H1 (cell line): ENCODE data around the gene UBE2E1. TPM values are rescaled to one million over a fixed set of nuclear protein-coding genes. Genes with fewer than 3 reads are reported as not detected.

ENCODE experiments used
- CEBPB ChIP-seq: IDR thresholded peaks from 2 replicates; pipeline ENCODE4 v1.6.1; 2012; ENCODE audit warnings: low read depth, low read length
- HDAC6 ChIP-seq: IDR thresholded peaks from one replicate; pipeline ENCODE4 v1.7.1; 2012; ENCODE audit warnings: low read depth, mild to moderate bottlenecking, inconsistent platforms, low read length, moderate library complexity
- JUN ChIP-seq: IDR thresholded peaks from 2 replicates; pipeline ENCODE4 v1.6.1; 2011; ENCODE audit warnings: low read depth, mild to moderate bottlenecking, improper control_type of control experiment, low read length
- NRF1 ChIP-seq: IDR thresholded peaks from 2 replicates; pipeline ENCODE4 v1.6.1; 2011; ENCODE audit warnings: mild to moderate bottlenecking, low read depth, low read length, improper control_type of control experiment
- SAP30 ChIP-seq: fragments of 300-600 bp; sonication (generic); IDR thresholded peaks from 2 replicates; pipeline ENCODE4 v1.7.1; 2012; ENCODE audit warnings: low read length, moderate library complexity, mild to moderate bottlenecking, inconsistent platforms; ENCODE audit not compliant: insufficient read depth, insufficient replicate concordance
- SIN3A ChIP-seq, 2 experiments: IDR thresholded peaks in 1 of 2; conservative IDR thresholded peaks in 1 of 2; 2 replicates each; pipeline ENCODE4 v1.6.1; 2011 to 2012; ENCODE audit warnings: low read length in 2 of 2, improper control_type of control experiment in 1 of 2, low read depth in 1 of 2, mild to moderate bottlenecking in 1 of 2
- SP4 ChIP-seq: IDR thresholded peaks from 2 replicates; pipeline ENCODE4 v1.6.1; 2012; ENCODE audit warnings: low read length, inconsistent platforms
- ZNF274 ChIP-seq: IDR thresholded peaks from 2 replicates; pipeline ENCODE4 v1.7.0; 2012; ENCODE audit warnings: low read length, borderline replicate concordance; ENCODE audit errors: extremely low read depth
- polyA plus RNA-seq, 7 experiments: library from polyadenylated mRNA; depleted of rRNA in 3 of 7; stranded (reverse) in 5 of 7; unstranded in 2 of 7; fragments of >200 nt in 5 of 7; fragments of 200-250 nt in 2 of 7; gene quantifications; 1 replicate in 5 of 7; 2 replicates in 1 of 7; 4 replicates in 1 of 7; pipeline versions ENCODE4 v1.2.1 to v1.2.3, GENCODE V29; 2011 to 2013; ENCODE audit warnings: missing spikeins in 2 of 7, mixed read lengths in 2 of 7
- total RNA-seq: library from RNA; stranded (reverse); fragmentation: NEBNext Ultra II Directional; extraction: Animal tissue kit (Norgen Biotek cat#: 25700); gene quantifications from 2 replicates; pipeline ENCODE4 v1.2.1, GENCODE V29; 2021
- TF ChIP-seq, protein P1 (sequence below): fragments of 300-600 bp; sonication (generic); IDR thresholded peaks from 2 replicates; pipeline ENCODE4 v1.7.1; 2012; ENCODE audit warnings: low read length, moderate library complexity, mild to moderate bottlenecking, inconsistent platforms; ENCODE audit not compliant: insufficient replicate concordance

UBE2E1 gene
- total and polyA plus RNA-seq, 2 of the 8 experiments (the other 6 are each of a cell fraction or from before 2014, with no cell fraction given) = 109 to 141 TPM

DNA sequence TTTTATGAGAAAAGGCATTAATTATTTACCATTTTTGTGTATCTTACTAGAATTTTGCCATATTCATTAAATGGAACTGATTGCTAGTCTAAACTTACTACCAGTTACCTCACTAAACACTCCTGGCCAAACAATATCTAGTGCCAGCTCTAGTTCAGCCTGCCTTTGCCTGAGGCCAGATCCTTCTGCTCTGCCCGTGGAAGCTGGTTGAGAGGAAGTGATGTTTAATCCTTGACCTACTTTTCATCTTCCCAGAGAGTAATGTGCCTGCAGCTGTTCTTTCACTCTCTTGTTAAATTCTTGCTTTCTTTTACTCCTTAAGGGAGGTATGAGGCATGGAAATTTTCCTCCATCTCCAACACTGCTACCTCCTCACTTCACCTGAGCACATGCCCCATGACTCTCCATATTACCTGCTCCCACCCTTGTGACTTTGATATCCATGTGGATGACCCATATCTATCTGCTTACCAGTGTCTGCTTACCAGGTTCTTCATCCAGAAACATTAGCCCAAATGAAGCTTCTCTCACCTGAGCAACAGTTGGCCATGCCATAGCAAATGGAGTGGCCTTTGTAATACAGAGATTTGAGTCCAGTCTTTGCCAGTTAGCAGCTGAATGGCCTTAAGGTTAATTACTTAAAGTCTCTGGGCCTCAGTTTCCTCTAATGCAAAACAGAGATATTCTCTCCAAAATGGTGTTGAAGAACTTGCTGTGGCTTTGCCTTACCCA is 53.4 kb downstream of the UBE2E1 start (continued):
- TF ChIP-seq, protein P1, sequence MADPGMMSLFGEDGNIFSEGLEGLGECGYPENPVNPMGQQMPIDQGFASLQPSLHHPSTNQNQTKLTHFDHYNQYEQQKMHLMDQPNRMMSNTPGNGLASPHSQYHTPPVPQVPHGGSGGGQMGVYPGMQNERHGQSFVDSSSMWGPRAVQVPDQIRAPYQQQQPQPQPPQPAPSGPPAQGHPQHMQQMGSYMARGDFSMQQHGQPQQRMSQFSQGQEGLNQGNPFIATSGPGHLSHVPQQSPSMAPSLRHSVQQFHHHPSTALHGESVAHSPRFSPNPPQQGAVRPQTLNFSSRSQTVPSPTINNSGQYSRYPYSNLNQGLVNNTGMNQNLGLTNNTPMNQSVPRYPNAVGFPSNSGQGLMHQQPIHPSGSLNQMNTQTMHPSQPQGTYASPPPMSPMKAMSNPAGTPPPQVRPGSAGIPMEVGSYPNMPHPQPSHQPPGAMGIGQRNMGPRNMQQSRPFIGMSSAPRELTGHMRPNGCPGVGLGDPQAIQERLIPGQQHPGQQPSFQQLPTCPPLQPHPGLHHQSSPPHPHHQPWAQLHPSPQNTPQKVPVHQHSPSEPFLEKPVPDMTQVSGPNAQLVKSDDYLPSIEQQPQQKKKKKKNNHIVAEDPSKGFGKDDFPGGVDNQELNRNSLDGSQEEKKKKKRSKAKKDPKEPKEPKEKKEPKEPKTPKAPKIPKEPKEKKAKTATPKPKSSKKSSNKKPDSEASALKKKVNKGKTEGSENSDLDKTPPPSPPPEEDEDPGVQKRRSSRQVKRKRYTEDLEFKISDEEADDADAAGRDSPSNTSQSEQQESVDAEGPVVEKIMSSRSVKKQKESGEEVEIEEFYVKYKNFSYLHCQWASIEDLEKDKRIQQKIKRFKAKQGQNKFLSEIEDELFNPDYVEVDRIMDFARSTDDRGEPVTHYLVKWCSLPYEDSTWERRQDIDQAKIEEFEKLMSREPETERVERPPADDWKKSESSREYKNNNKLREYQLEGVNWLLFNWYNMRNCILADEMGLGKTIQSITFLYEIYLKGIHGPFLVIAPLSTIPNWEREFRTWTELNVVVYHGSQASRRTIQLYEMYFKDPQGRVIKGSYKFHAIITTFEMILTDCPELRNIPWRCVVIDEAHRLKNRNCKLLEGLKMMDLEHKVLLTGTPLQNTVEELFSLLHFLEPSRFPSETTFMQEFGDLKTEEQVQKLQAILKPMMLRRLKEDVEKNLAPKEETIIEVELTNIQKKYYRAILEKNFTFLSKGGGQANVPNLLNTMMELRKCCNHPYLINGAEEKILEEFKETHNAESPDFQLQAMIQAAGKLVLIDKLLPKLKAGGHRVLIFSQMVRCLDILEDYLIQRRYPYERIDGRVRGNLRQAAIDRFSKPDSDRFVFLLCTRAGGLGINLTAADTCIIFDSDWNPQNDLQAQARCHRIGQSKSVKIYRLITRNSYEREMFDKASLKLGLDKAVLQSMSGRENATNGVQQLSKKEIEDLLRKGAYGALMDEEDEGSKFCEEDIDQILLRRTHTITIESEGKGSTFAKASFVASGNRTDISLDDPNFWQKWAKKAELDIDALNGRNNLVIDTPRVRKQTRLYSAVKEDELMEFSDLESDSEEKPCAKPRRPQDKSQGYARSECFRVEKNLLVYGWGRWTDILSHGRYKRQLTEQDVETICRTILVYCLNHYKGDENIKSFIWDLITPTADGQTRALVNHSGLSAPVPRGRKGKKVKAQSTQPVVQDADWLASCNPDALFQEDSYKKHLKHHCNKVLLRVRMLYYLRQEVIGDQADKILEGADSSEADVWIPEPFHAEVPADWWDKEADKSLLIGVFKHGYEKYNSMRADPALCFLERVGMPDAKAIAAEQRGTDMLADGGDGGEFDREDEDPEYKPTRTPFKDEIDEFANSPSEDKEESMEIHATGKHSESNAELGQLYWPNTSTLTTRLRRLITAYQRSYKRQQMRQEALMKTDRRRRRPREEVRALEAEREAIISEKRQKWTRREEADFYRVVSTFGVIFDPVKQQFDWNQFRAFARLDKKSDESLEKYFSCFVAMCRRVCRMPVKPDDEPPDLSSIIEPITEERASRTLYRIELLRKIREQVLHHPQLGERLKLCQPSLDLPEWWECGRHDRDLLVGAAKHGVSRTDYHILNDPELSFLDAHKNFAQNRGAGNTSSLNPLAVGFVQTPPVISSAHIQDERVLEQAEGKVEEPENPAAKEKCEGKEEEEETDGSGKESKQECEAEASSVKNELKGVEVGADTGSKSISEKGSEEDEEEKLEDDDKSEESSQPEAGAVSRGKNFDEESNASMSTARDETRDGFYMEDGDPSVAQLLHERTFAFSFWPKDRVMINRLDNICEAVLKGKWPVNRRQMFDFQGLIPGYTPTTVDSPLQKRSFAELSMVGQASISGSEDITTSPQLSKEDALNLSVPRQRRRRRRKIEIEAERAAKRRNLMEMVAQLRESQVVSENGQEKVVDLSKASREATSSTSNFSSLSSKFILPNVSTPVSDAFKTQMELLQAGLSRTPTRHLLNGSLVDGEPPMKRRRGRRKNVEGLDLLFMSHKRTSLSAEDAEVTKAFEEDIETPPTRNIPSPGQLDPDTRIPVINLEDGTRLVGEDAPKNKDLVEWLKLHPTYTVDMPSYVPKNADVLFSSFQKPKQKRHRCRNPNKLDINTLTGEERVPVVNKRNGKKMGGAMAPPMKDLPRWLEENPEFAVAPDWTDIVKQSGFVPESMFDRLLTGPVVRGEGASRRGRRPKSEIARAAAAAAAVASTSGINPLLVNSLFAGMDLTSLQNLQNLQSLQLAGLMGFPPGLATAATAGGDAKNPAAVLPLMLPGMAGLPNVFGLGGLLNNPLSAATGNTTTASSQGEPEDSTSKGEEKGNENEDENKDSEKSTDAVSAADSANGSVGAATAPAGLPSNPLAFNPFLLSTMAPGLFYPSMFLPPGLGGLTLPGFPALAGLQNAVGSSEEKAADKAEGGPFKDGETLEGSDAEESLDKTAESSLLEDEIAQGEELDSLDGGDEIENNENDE = no peak
- TF ChIP-seq HDAC6 (no peak), SIN3A (conservative IDR thresholded peaks at IDR 0.05 in 1 of 2, IDR thresholded peaks at IDR 0.05 in 1 of 2; ENCODE audit: low read depth in 1 of 2, low read length in 2 of 2) (no peak), CEBPB (no peak), ZNF274 (no peak), SP4 (no peak), JUN (no peak), SAP30 (no peak), NRF1 (no peak)
